Loucy (cell line): ENCODE results near the gene POU4F3.

Experiments
- H2AFZ ChIP-seq: fragments of 200-600 bp; sonication (generic); 2 replicates; pipeline ENCODE4 v1.6.0; 2016; ENCODE audit warnings: antibody characterized with exemption, mild to moderate bottlenecking, low read length, moderate library complexity
- H3F3A ChIP-seq: fragments of 200-600 bp; 2 replicates; pipeline ENCODE4 v1.6.0; 2016; ENCODE audit warnings: antibody characterized with exemption, low read depth, mild to moderate bottlenecking
- H3K27me3 ChIP-seq: fragments of 200-600 bp; sonication (generic); 2 replicates; pipeline ENCODE4 v1.6.1; 2014; ENCODE audit warnings: low read length, mild to moderate bottlenecking; ENCODE audit not compliant: insufficient read depth, poor library complexity, severe bottlenecking
- H3K36me3 ChIP-seq: fragments of 200-600 bp; sonication (generic); 2 replicates; pipeline ENCODE4 v1.6.1; 2016; ENCODE audit warnings: low read length; ENCODE audit not compliant: insufficient read depth
- H3K4me1 ChIP-seq: fragments of 200-600 bp; sonication (generic); 2 replicates; pipeline ENCODE4 v1.5.1; 2014; ENCODE audit warnings: low read length, mild to moderate bottlenecking; ENCODE audit not compliant: insufficient read depth, poor library complexity, severe bottlenecking
- H3K4me2 ChIP-seq: fragments of 200-600 bp; sonication (generic); 2 replicates; pipeline ENCODE4 v1.6.0; 2014; ENCODE audit warnings: antibody characterized with exemption, low read length, low read depth, mild to moderate bottlenecking; ENCODE audit not compliant: poor library complexity, severe bottlenecking
- H3K4me3 ChIP-seq: fragments of 200-600 bp; sonication (generic); 2 replicates; pipeline ENCODE4 v1.5.1; 2014; ENCODE audit warnings: low read length, mild to moderate bottlenecking, mixed read lengths; ENCODE audit not compliant: poor library complexity, severe bottlenecking
- H3K79me2 ChIP-seq: fragments of 200-600 bp; sonication (generic); 2 replicates; pipeline ENCODE4 v1.6.1; 2014; ENCODE audit warnings: low read length; ENCODE audit not compliant: insufficient read depth
- H3K9ac ChIP-seq: fragments of 200-600 bp; sonication (generic); 2 replicates; pipeline ENCODE4 v1.6.0; 2014; ENCODE audit warnings: mild to moderate bottlenecking, low read depth, low read length, moderate library complexity; ENCODE audit not compliant: poor library complexity, severe bottlenecking
- H3K9me2 ChIP-seq: fragments of 200-600 bp; sonication (generic); replicated peaks from 2 replicates; pipeline ENCODE4 v1.6.1; 2016; ENCODE audit warnings: low read depth, low read length, mixed read lengths
- H3K9me3 ChIP-seq: fragments of 200-600 bp; sonication (generic); 2 replicates; pipeline ENCODE4 v1.6.1; 2014; ENCODE audit warnings: mild to moderate bottlenecking, antibody characterized with exemption, low read length, low read depth; ENCODE audit not compliant: insufficient read depth
- H4K20me1 ChIP-seq: fragments of 200-600 bp; sonication (generic); 2 replicates; pipeline ENCODE4 v1.6.0; 2014; ENCODE audit warnings: antibody characterized with exemption, low read length, mild to moderate bottlenecking; ENCODE audit not compliant: insufficient read depth, poor library complexity, severe bottlenecking
- CTCF ChIP-seq: fragments of 200-600 bp; sonication (generic); conservative IDR thresholded peaks from 2 replicates; pipeline ENCODE4 v1.5.1; 2014; ENCODE audit warnings: mild to moderate bottlenecking, antibody characterized with exemption, low read length
- EZH2phosphoT487 ChIP-seq: fragments of 200-600 bp; IDR thresholded peaks from 2 replicates; pipeline ENCODE4 v1.6.1; 2018; ENCODE audit warnings: antibody characterized with exemption, mild to moderate bottlenecking, moderate library complexity, borderline replicate concordance

The POU4F3 gene

GRCh38 chr5:146336197-146336596 is 2.4 kb upstream of the POU4F3 start:
- no peaks in the 10 kb centered on the region for H3K27me3 ChIP-seq
- no peaks in the 10 kb centered on the region for H3K9me3 ChIP-seq
- H3K79me2 ChIP-seq: no peaks in the 10 kb centered on the region
- no peaks in the 10 kb centered on the region for H3K36me3 ChIP-seq
- H3K4me3 ChIP-seq: no peak overlapping the region
- no peaks in the 10 kb centered on the region for H4K20me1 ChIP-seq
- no peak overlapping the region for H2AFZ ChIP-seq
- no peaks in the 10 kb centered on the region for H3F3A ChIP-seq
- no peaks in the 10 kb centered on the region for H3K4me1 ChIP-seq
- no peak overlapping the region for H3K4me2 ChIP-seq
- no peaks in the 10 kb centered on the region for H3K9me2 ChIP-seq
- H3K9ac ChIP-seq: no peak overlapping the region
- TF ChIP-seq CTCF (no peak), EZH2phosphoT487 (no peak)

- Histone ChIP-seq H3K4me1 (no peaks in the 10 kb centered on the region), H3K4me2 (no peak overlapping the region), H3K9me2 (no peaks in the 10 kb centered on the region), H3K36me3 (no peaks in the 10 kb centered on the region), H3K79me2 (no peaks in the 10 kb centered on the region), H4K20me1 (no peaks in the 10 kb centered on the region), H3K4me3 (no peak overlapping the region), H3K9ac (no peak overlapping the region), H3K9me3 (no peaks in the 10 kb centered on the region), H2AFZ (no peak overlapping the region), H3F3A (no peaks in the 10 kb centered on the region), H3K27me3 (no peaks in the 10 kb centered on the region)
- TF ChIP-seq EZH2phosphoT487: no peak
- no peak for TF ChIP-seq CTCF
Observed at GRCh38 chr5:146337264-146337904, 1.3 kb upstream of the POU4F3 start.

- no peak for TF ChIP-seq EZH2phosphoT487
- no peak for TF ChIP-seq CTCF
- no peak overlapping the region for H2AFZ ChIP-seq
- H3K27me3 ChIP-seq: no peaks in the 10 kb centered on the region
- H3K9me3 ChIP-seq: no peaks in the 10 kb centered on the region
- H3K4me1 ChIP-seq: no peaks in the 10 kb centered on the region
- H3K4me3 ChIP-seq: no peak overlapping the region
- H3K9ac ChIP-seq: no peak overlapping the region
- H3K36me3 ChIP-seq: no peaks in the 10 kb centered on the region
- no peaks in the 10 kb centered on the region for H3F3A ChIP-seq
- H3K9me2 ChIP-seq: no peaks in the 10 kb centered on the region
- no peaks in the 10 kb centered on the region for H4K20me1 ChIP-seq
- no peaks in the 10 kb centered on the region for H3K79me2 ChIP-seq
- no peak overlapping the region for H3K4me2 ChIP-seq
Observed at GRCh38 chr5:146337928-146338327, 711 bp upstream of the POU4F3 start.
